ACC112 (cell line): Measurements from ENCODE around the gene ZFP91.

Experiments
- H2AFZ ChIP-seq: fragments of 200-600 bp; sonication (generic); one replicate; pipeline ENCODE4 v1.6.0; 2017; ENCODE audit warnings: antibody characterized with exemption, low read length; ENCODE audit not compliant: unreplicated experiment
- H3K27ac ChIP-seq: fragments of 200-600 bp; sonication (generic); 2 replicates; pipeline ENCODE4 v1.5.1; 2014; ENCODE audit warnings: low read depth, mild to moderate bottlenecking, antibody characterized with exemption, low read length, moderate library complexity
- H3K27me3 ChIP-seq: fragments of 200-600 bp; sonication (generic); 2 replicates; pipeline ENCODE4 v1.6.1; 2014; ENCODE audit warnings: mild to moderate bottlenecking, antibody characterized with exemption, low read length, moderate library complexity, mixed read lengths; ENCODE audit not compliant: insufficient read depth
- H3K36me3 ChIP-seq: fragments of 200-600 bp; sonication (generic); 2 replicates; pipeline ENCODE4 v1.6.1; 2016; ENCODE audit warnings: mild to moderate bottlenecking, antibody characterized with exemption, low read length, moderate library complexity, mixed read lengths; ENCODE audit not compliant: insufficient read depth
- H3K4me1 ChIP-seq: fragments of 200-600 bp; sonication (generic); one replicate; pipeline ENCODE4 v1.6.1; 2016; ENCODE audit warnings: low read length, mixed read lengths; ENCODE audit not compliant: insufficient read depth, unreplicated experiment, control insufficient read depth
- H3K4me3 ChIP-seq: fragments of 200-600 bp; sonication (generic); 2 replicates; pipeline ENCODE4 v1.5.1; 2014; ENCODE audit warnings: mild to moderate bottlenecking, low read depth, low read length
- H3K79me2 ChIP-seq: fragments of 200-600 bp; sonication (generic); one replicate; pipeline ENCODE4 v1.6.0; 2016; ENCODE audit warnings: low read length; ENCODE audit not compliant: control insufficient read depth, unreplicated experiment, insufficient read depth

ZFP91 gene

GRCh38 chr11:58659910-58660570, 81.2 kb downstream of the ZFP91 start:
- no peak overlapping the region for H3K4me3 ChIP-seq
- no peak overlapping the region for H2AFZ ChIP-seq
- H3K27me3 ChIP-seq, result peaks cover 18% of the 10 kb centered on the region; the same call in 1 of the 2 replicates
- H3K79me2 ChIP-seq, result no peaks in the 10 kb centered on the region
- no peak overlapping the region for H3K27ac ChIP-seq
- no peaks in the 10 kb centered on the region for H3K36me3 ChIP-seq
- no peaks in the 10 kb centered on the region for H3K4me1 ChIP-seq
